HUDEP-2 (cell line): ENCODE data around the gene UCK2.
A peak's percentile ranks its signal among the peaks of the same experiment; 100 is the strongest.

Experiments used
- DNase-seq, 76 experiments: peaks; one replicate each; lab custom pipeline; 2025; ENCODE audit not compliant: unreplicated experiment in 76 of 76; lab: John Stamatoyannopoulos, UW

UCK2 gene

GRCh38 chr1:165928075-165928731 is 100.8 kb downstream of the UCK2 start:
- peak in 40 of 76 experiments; percentile 2 to 66 (median 30) for DNase-seq

DNA sequence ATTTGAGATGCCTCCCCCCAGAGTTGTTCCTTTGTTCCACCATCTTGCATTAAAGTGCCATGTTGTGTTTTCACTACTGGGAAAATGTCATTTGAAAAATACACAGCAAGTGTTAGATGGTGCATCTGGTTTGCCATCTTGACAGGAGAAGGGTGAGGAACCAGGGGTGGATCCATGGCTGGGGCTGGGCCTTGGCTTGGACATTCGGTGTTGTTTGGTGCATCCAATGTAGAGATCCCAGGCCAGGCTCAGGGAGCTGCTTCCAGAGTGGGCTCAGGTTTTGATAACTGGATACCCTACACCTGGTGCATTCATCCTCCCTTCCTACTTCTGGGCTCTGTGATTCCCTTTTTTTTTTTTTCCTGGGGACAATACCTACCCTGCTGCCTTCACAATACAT is 103.5 kb downstream of the UCK2 start:
- no peak for DNase-seq

DNA sequence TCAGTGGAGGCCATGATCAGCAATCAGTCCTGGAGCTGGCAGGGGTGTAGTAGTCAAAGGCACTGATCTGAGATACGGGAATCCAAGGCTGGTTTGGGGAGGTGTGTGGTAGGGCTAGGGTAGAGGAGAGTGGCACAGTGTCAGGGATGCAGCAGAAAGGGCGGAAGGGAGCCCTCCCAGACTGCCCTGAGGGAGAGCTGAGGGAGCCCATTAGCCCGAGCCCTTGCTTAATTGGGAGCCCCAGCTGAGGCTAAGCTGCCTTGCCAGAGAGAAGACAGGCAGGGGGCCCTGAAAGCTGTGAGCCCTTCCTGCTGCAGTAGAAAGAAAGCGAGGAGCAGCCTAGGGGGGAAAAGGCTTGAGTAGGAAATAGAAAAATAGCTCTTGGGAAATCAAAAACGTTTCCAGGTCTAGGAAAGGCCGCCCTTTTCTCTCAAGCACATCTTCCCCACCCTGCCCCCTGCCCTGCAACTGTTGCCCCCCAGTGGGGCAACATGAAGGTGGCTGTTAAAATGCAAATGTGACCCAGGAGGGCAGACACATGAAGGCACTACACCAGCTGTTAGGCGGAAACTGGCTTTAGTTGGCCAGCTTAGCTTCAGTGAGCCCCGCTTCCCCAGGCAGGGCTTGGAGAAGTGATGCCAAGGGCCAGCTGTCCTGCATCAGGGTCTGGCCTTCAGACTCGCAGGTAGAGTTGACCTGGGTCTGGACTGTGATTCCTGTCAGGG is 106.2 kb downstream of the UCK2 start:
- no peak for DNase-seq

GRCh38 chr1:165936542-165936941 is 109.1 kb downstream of the UCK2 start:
- DNase-seq = no peak

GRCh38 chr1:165937829-165938228 is 110.4 kb downstream of the UCK2 start:
- no peak for DNase-seq

- no peak for DNase-seq
Measured at GRCh38 chr1:165938844-165939243, 111.4 kb downstream of the UCK2 start.

- no peak for DNase-seq
Measured at GRCh38 chr1:165941531-165941930, 114.1 kb downstream of the UCK2 start.

DNA sequence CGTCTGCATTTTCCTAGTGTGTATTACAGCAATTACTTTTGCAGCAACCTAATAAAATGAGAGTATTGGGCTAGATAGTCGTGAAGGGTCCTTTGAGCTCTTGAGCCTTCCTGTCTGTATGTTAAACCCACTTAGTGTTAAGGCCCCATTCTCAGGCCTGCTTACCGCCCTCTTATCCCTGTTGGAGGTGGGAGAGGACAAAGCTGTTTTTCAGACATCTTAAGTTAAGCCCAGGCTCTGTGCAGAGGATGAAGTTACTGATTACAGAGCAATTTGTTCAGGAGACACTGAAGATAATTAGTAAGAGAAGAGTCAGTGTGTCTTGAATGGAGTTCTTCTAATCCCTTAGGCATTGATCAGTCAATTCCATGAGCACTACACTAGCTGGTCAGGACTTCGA is 114.6 kb downstream of the UCK2 start:
- DNase-seq = no peak

- no peak for DNase-seq
Measured at GRCh38 chr1:165942927-165943597, 115.6 kb downstream of the UCK2 start.

- DNase-seq = no peak
Measured at GRCh38 chr1:165945911-165946310, 118.5 kb downstream of the UCK2 start.

DNA sequence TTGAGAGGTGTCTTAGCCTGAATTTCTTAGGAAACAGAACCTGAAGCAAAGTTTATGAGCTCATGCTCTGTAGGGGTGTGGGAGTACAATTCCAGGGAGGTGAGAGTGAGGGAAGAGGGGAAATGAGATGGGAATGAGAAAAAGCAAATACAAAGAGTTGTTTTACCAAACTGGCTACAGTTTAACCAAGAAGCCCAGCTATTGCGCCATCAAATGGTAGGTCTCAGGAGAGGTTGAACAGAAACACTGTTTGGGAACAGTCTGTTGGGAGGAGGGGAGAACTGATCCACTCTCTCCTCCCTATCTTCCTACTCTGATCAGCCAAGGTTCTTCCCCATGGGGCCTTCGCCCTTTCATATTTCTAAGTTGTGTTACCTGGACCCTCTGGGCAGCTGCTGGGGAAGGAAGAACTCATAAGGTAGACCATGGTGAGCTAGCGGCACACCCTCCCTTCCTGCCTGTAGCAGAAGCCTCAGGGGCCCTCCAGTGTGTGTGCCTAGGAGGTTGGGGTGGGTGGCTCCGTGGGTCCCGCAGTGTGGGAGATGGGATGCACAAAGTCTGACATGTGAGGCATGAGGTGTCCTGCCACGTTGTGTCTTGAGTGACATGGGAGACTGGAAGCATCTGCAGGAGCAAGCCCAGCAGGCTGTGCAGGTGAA is 120.5 kb downstream of the UCK2 start:
- no peak for DNase-seq

DNA sequence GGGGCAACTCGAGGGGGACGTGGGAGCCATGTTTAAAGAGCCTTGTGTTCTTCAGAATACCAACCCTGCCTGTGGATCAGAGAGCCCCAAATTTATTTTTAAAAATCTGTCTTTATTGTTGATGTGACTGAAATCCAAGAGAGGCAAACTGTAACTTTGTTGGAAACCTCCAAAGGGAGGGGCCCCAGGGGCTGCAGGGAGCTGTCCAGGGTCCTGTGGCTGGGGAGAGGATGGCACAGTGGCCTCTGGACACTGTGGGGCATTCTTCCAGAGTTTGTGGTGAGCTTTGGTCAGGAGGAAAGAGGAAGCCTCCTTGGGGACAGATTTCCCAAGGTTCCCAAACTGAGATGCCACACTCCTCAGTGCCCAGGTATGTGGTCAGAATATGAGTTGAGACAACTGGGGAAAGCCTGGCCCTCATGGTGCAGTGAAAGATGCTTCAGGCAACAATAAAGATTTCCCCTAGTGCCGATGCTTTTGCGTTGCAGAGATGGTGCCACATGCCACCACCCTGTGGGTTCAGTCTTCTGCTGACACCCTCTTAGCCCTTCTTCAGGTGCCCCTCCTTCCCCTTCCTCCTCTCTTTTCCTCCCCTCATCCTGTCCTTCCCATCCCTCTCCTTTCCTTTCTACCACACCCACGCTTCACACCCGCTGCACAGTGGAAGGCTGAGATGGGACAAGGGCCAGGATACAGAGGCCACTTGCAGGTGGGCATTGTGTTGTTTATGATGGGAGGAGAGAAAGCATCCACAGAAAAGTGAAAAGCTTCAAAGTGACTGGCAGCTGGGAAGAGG is 122.1 kb downstream of the UCK2 start:
- DNase-seq = peak in 4 of 76 experiments; percentile 4 to 10 (median 6)

DNA sequence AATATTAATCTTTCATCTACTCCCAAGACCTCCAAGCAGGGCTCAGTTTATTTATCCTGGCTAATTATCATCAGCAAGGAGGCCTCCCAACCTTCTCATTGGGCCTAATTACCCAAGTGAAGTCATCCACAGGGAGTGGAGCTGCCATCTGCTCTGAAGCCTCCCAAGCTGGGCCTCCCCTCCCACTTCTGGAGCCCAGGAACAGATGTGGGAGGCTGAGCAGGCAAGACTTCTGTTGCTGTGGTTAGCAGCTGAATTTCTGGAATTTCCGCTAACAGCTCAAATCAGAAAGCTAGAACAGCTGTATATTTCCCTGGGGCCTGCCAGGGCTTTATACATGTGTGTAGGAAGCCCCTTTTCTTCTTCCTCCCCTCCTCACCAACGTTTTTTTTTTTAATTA is 127.5 kb downstream of the UCK2 start:
- no peak for DNase-seq

- no peak for DNase-seq
Measured at GRCh38 chr1:165958306-165958705, 130.9 kb downstream of the UCK2 start.

DNA sequence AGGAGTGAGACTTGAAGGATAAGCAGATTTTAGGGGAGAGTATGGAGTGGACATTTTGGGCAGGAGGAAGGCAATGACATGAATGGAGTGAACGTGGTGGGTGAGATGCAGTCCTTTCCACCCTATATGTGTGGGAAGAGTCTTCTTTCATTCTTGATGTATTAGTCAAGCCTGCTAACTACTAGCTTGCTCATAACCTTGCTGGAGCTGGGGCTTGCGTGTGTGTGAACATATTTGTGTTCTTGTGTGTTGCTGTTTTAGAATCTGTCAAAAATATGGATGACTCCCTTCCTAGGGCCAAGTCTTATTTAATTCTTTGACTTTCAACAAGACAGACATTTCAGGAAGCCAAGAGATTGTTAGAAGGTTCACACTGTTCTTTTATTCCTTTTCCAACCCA is 132.7 kb downstream of the UCK2 start:
- no peak for DNase-seq

DNA sequence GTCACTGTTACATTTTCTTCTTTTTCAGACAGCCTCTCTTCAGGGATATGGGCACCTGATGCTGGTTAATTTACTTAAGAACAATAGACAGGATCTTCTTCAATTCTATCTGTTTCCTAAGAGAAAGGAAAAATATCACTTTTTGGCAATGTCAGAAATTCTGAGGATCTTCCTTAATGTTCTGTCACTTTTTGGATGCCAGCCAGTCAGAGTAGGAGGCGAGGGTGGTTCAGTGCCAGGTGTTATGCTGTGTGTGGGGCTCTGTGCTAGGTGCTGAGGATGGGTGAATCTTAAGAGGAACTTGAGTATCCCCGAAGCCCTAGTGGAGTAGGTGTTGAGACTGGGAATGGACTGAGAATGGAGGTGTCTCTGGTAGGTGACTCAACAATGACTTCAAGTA is 133.5 kb downstream of the UCK2 start:
- DNase-seq = no peak
